Body of pancreas (tissue), 4 donors: Measurements from ENCODE around the gene AKAP1.

Experiments used
- POLR2A ChIP-seq, 3 donors: fragments of 450-650 bp; IDR thresholded peaks; one replicate each; pipeline ENCODE4 v1.6.1; 2016; ENCODE audit warnings: antibody characterized with exemption in 3 of 3, mild to moderate bottlenecking in 2 of 3
- TF ChIP-seq, protein P1 (sequence below), 7 experiments: fragments of 450-650 bp in 4 of 7; fragments of 200-600 bp in 3 of 7; sonication (generic) in 3 of 7; IDR thresholded peaks; one replicate each; pipeline ENCODE4 v1.5.1; 2016 to 2019; ENCODE audit warnings: antibody characterized with exemption in 7 of 7

DNA sequence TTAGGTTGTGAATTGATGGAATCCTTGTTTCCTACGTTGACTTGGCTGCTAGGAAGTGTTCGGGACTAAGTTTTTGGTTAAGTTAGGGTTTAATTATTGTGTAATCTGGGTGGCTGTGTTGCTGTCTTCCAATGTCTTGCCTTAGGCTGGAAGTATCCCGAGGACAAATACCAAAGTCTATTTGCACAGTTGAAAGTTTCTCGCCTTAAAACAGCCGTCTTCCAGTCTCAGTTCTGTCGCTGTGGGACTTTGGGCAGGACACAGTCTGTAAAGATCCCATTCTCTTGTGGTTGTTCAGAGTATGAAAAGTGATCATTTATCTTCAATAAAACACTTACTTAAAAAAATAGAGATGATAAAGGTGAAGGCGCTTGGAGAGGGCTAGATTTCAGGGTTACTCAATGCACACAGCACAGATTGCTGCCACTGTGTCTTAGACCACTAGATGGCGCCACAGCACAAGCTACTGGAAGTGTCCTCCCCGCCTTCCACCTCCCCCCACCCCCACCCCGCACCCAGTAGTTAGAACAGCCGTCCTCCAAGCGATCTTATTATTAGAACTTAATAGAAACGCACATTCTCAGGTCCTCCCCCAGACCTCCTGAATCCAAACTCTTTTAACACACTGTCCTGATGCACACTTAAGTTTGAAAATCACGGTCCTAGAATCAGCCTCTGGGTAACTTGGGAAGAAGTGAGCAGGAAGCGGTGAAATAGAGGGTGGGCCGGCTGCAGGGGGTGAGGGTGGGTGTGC is 45.8 kb downstream of the AKAP1 start:
- TF ChIP-seq, protein P1, sequence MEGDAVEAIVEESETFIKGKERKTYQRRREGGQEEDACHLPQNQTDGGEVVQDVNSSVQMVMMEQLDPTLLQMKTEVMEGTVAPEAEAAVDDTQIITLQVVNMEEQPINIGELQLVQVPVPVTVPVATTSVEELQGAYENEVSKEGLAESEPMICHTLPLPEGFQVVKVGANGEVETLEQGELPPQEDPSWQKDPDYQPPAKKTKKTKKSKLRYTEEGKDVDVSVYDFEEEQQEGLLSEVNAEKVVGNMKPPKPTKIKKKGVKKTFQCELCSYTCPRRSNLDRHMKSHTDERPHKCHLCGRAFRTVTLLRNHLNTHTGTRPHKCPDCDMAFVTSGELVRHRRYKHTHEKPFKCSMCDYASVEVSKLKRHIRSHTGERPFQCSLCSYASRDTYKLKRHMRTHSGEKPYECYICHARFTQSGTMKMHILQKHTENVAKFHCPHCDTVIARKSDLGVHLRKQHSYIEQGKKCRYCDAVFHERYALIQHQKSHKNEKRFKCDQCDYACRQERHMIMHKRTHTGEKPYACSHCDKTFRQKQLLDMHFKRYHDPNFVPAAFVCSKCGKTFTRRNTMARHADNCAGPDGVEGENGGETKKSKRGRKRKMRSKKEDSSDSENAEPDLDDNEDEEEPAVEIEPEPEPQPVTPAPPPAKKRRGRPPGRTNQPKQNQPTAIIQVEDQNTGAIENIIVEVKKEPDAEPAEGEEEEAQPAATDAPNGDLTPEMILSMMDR (IDR thresholded peaks at IDR 0.05): peak; percentile 67 to 92 (median 78)
- no peak for TF ChIP-seq POLR2A (IDR thresholded peaks at IDR 0.05)
